Measurements from ENCODE around the gene SLC1A3. TPM values are rescaled to one million over a fixed set of nuclear protein-coding genes. Genes with fewer than 3 reads are reported as not detected.

Gene SLC1A3
- total RNA-seq, 4 donors from 2014 or later, result 9.3 to 17.0 (median 15.4) TPM

GRCh38 chr5:36726767-36727166 lies 120.4 kb downstream of the SLC1A3 start:
- 74 to 80% methylated on average over 1 of the region's 1 CpG for WGBS, 2 donors
- DNase-seq, result no peak

GRCh38 chr5:36728697-36729543 lies 122.5 kb downstream of the SLC1A3 start:
- intact Hi-C loops (cut with DNase I), result loop anchor here (5.0 kb wide), 1 partner anchor 278 kb away; no protein-coding TSS in a partner anchor
- 35 to 39% methylated on average over 6 of the region's 6 CpGs for WGBS, 2 donors
- peak in 1 of 2 donors; percentile 11 for DNase-seq
- no peaks in the 10 kb centered on the region for H3K9me3 ChIP-seq
- no peaks in the 10 kb centered on the region for H3K27me3 ChIP-seq
- no peak for TF ChIP-seq POLR2A (IDR thresholded peaks at IDR 0.05)
- TF ChIP-seq, protein P1, sequence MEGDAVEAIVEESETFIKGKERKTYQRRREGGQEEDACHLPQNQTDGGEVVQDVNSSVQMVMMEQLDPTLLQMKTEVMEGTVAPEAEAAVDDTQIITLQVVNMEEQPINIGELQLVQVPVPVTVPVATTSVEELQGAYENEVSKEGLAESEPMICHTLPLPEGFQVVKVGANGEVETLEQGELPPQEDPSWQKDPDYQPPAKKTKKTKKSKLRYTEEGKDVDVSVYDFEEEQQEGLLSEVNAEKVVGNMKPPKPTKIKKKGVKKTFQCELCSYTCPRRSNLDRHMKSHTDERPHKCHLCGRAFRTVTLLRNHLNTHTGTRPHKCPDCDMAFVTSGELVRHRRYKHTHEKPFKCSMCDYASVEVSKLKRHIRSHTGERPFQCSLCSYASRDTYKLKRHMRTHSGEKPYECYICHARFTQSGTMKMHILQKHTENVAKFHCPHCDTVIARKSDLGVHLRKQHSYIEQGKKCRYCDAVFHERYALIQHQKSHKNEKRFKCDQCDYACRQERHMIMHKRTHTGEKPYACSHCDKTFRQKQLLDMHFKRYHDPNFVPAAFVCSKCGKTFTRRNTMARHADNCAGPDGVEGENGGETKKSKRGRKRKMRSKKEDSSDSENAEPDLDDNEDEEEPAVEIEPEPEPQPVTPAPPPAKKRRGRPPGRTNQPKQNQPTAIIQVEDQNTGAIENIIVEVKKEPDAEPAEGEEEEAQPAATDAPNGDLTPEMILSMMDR (IDR thresholded peaks at IDR 0.05), result peak; percentile 54 to 72 (median 64)
- no peak overlapping the region for H3K27ac ChIP-seq
- H3K4me1 ChIP-seq, result no peaks in the 10 kb centered on the region
- no peak overlapping the region for H3K4me3 ChIP-seq (replicated peaks in 1 of 3)
- H3K36me3 ChIP-seq, result no peaks in the 10 kb centered on the region

More at GRCh38 chr5:36726767-36727166, 120.4 kb downstream of the SLC1A3 start:
- no peaks in the 10 kb centered on the region for H3K36me3 ChIP-seq
- H3K9me3 ChIP-seq, result no peaks in the 10 kb centered on the region
- no peak for TF ChIP-seq POLR2A (IDR thresholded peaks at IDR 0.05)
- TF ChIP-seq, protein P1 (IDR thresholded peaks at IDR 0.05), result no peak
- no peak overlapping the region for H3K27ac ChIP-seq
- H3K4me1 ChIP-seq, result no peaks in the 10 kb centered on the region
- intact Hi-C loops (cut with DNase I), result loop anchor here (5.0 kb wide), 1 partner anchor 281 kb away; no protein-coding TSS in a partner anchor
- no peak overlapping the region for H3K4me3 ChIP-seq (replicated peaks in 1 of 3)
- H3K27me3 ChIP-seq, result no peaks in the 10 kb centered on the region

DNA sequence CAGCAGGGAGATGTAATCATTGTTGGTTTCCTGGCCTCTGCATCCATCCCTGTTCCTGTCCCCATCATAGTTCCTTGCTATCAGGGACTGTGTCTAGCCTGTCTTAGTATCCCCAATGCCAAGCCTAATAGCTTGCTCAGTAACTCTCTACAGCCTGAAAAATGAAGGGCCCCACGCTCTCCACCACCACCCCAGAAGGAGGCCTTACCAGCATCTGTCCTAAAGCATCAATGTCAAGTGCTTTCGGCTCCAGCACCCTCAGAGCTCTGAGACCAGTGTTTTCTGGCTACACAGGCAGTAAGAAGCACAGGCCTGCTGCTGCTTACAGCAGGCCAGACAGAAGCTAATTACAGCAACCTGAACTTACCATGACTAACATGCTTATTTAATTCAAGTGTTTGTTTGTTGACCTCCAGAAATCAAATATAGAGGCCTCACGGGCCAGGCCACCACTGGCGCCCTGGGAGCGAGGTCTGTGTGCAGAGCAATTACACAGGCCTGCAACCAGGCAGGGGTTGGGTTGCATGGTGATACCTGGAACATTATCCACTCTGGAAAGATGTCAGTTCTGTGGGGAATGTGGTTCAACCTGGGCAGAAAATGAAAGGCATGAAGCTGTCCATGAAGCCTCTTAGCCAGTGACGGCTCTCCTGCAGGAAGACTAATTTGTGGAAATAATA lies 124.3 kb downstream of the SLC1A3 start:
- WGBS, 2 donors, result 95 to 99% methylated on average over 6 of the region's 6 CpGs

DNA sequence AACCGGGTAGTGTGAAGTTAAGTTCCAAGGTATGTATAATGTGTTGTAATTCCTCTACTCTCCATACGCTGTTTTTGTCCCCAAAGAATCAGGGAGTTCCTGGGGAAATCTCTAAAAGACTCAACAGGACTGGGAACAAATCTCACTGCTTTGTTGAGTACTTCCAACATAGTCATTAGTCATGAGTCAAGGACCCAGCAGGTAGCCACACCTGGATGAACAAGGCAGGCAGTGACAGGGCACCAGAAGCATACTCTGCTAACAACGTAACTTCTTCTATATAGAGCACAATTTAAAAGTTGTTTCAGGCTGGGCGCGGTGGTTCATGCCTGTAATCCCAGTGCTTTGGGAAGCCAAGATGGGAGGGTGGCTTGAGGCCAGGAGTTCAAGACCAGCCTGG lies 126.8 kb downstream of the SLC1A3 start:
- intact Hi-C loops (cut with DNase I), result no loop called here
- WGBS, 2 donors, result 69 to 74% methylated on average over 5 of the region's 5 CpGs

More for the DNA sequence above, 124.3 kb downstream of the SLC1A3 start:
- no peak for TF ChIP-seq POLR2A (IDR thresholded peaks at IDR 0.05)
- TF ChIP-seq, protein P1 (IDR thresholded peaks at IDR 0.05), result no peak
- intact Hi-C loops (cut with DNase I), result no loop called here
- Histone ChIP-seq H3K4me1 (no peaks in the 10 kb centered on the region), H3K27ac (no peak overlapping the region), H3K4me3 (replicated peaks in 1 of 3) (no peak overlapping the region), H3K36me3 (no peaks in the 10 kb centered on the region), H3K27me3 (no peaks in the 10 kb centered on the region), H3K9me3 (no peaks in the 10 kb centered on the region)
- no peak for DNase-seq

More for the DNA sequence above, 126.8 kb downstream of the SLC1A3 start:
- no peaks in the 10 kb centered on the region for H3K4me1 ChIP-seq
- DNase-seq, result peak; percentile 46 to 47
- H3K4me3 ChIP-seq (replicated peaks in 1 of 3), result no peak overlapping the region
- no peaks in the 10 kb centered on the region for H3K9me3 ChIP-seq
- no peaks in the 10 kb centered on the region for H3K36me3 ChIP-seq
- no peak overlapping the region for H3K27ac ChIP-seq
- H3K27me3 ChIP-seq, result no peaks in the 10 kb centered on the region
- no peak for TF ChIP-seq POLR2A (IDR thresholded peaks at IDR 0.05)
- TF ChIP-seq, protein P1 (IDR thresholded peaks at IDR 0.05), result no peak

Measured in thyroid gland (tissue), 4 donors.